B cell (primary cell): ENCODE results near the gene HS6ST2. TPM values are rescaled to one million over a fixed set of nuclear protein-coding genes. Genes with fewer than 3 reads are reported as not detected.

ENCODE experiments used
- ATAC-seq: fragments of 200-7000 bp; cut with Tn5 transposase; one replicate; pipeline ENCODE4 v1.10.0; 2021; ENCODE audit warnings: low read depth, mild to moderate bottlenecking, moderate number of reproducible peaks, moderate library complexity
- CTCF ChIA-PET: fragments of 350-600 bp; sonication (Branson Sonifier 250); formaldehyde crosslinking; loops from one replicate; lab custom pipeline; 2021; ENCODE audit warnings: antibody characterized with exemption, inconsistent platforms; lab: Charles Lee
- POLR2A ChIA-PET: fragments of 350-600 bp; sonication (Branson Sonifier 250); formaldehyde crosslinking; loops from one replicate; lab custom pipeline; 2021; ENCODE audit warnings: antibody characterized with exemption; lab: Charles Lee
- DNase-seq: peaks from one replicate; pipeline ENCODE4 v3.0.0; 2013
- H2AFZ ChIP-seq: 2 replicates; pipeline ENCODE4 v1.6.1; 2012; ENCODE audit warnings: mild to moderate bottlenecking, low read depth, low read length; ENCODE audit not compliant: insufficient read depth, poor library complexity, severe bottlenecking
- H3K27ac ChIP-seq, 2 donors: 1 replicate in 1 of 2; 2 replicates in 1 of 2; pipeline ENCODE4 v1.5.1; 2012 to 2013; ENCODE audit warnings: low read length in 2 of 2, mild to moderate bottlenecking in 2 of 2, moderate library complexity in 1 of 2
- H3K27me3 ChIP-seq, 4 experiments: fragments of 200-600 bp in 1 of 4; sonication (generic) in 1 of 4; replicated peaks in 1 of 4; 1 replicate in 2 of 4; 2 replicates in 2 of 4; pipeline versions ENCODE4 v1.6.1 to v1.7.0; 2013 to 2016; ENCODE audit warnings: low read length in 3 of 4, mild to moderate bottlenecking in 2 of 4, mixed read lengths in 1 of 4, moderate library complexity in 1 of 4; ENCODE audit not compliant: insufficient read depth in 4 of 4, control insufficient read depth in 3 of 4; ENCODE audit errors: control extremely low read depth in 1 of 4
- H3K36me3 ChIP-seq, 2 experiments: replicated peaks in 1 of 2; 1 replicate in 1 of 2; 2 replicates in 1 of 2; pipeline versions ENCODE4 v1.6.1 to v1.7.1; 2013; ENCODE audit warnings: low read length in 1 of 2; ENCODE audit not compliant: insufficient read depth in 2 of 2, control insufficient read depth in 1 of 2; ENCODE audit errors: control extremely low read depth in 1 of 2, extremely low read depth in 1 of 2
- H3K4me1 ChIP-seq, 2 donors: fragments of 200-600 bp in 1 of 2; sonication (generic) in 1 of 2; 1 replicate in 1 of 2; 2 replicates in 1 of 2; pipeline versions ENCODE4 v1.5.1 to v1.6.1; 2013 to 2017; ENCODE audit warnings: low read length in 2 of 2; ENCODE audit not compliant: control insufficient read depth in 2 of 2, insufficient read depth in 2 of 2
- H3K4me2 ChIP-seq: replicated peaks from 2 replicates; pipeline ENCODE3; 2012; ENCODE audit warnings: mild to moderate bottlenecking, low read depth, low read length; ENCODE audit not compliant: poor library complexity, severe bottlenecking
- H3K4me3 ChIP-seq, 5 experiments: fragments of 200-600 bp in 1 of 5; sonication (generic) in 1 of 5; 1 replicate in 3 of 5; 2 replicates in 2 of 5; pipeline versions ENCODE4 v1.5.1 to v1.7.0; 2011 to 2016; ENCODE audit warnings: low read length in 4 of 5, mild to moderate bottlenecking in 4 of 5, low read depth in 2 of 5, control low read depth in 1 of 5, moderate library complexity in 1 of 5; ENCODE audit not compliant: insufficient read depth in 1 of 5; ENCODE audit errors: control extremely low read depth in 1 of 5, extremely low read depth in 1 of 5
- H3K79me2 ChIP-seq: fragments of 200-600 bp; sonication (generic); one replicate; pipeline ENCODE4 v1.6.0; 2016; ENCODE audit warnings: low read length; ENCODE audit not compliant: control insufficient read depth, insufficient read depth
- H3K9ac ChIP-seq: fragments of 200-600 bp; sonication (generic); 2 replicates; pipeline ENCODE4 v1.6.1; 2017; ENCODE audit warnings: mild to moderate bottlenecking, low read length, moderate library complexity
- H3K9me3 ChIP-seq, 3 donors: one replicate each; pipeline versions ENCODE4 v1.6.1 to v1.7.1; 2013; ENCODE audit warnings: low read length in 2 of 3; ENCODE audit not compliant: control insufficient read depth in 2 of 3, insufficient read depth in 1 of 3; ENCODE audit errors: control extremely low read depth in 1 of 3
- H4K20me1 ChIP-seq: 2 replicates; pipeline ENCODE4 v1.6.0; 2012; ENCODE audit warnings: mild to moderate bottlenecking, low read length; ENCODE audit not compliant: insufficient read depth, control insufficient read depth, poor library complexity, severe bottlenecking
- H3K27ac Mint-ChIP-seq: one replicate; pipeline ENCODE4 v1.8.0; 2021; ENCODE audit warnings: mixed read lengths
- H3K27me3 Mint-ChIP-seq: one replicate; pipeline ENCODE4 v1.8.0; 2021; ENCODE audit warnings: mixed read lengths
- H3K4me1 Mint-ChIP-seq: one replicate; pipeline ENCODE4 v1.8.0; 2021; ENCODE audit warnings: mixed read lengths
- H3K4me3 Mint-ChIP-seq: one replicate; pipeline ENCODE4 v1.8.0; 2021; ENCODE audit warnings: mixed read lengths
- H3K9me3 Mint-ChIP-seq: one replicate; pipeline ENCODE4 v1.8.0; 2022; ENCODE audit warnings: mixed read lengths; ENCODE audit not compliant: insufficient read depth
- EZH2 ChIP-seq: IDR thresholded peaks from 2 replicates; pipeline ENCODE4 v1.6.1; 2012; ENCODE audit warnings: borderline replicate concordance, low read depth, mild to moderate bottlenecking, moderate library complexity, low read length; ENCODE audit not compliant: insufficient read depth, poor library complexity, severe bottlenecking
- WGBS: methylation state at CpG from one replicate; pipeline ENCODE4 v1.1.5; 2013; ENCODE audit warnings: missing lambda C conversion rate; ENCODE audit not compliant: insufficient coverage; 5-methylcytosine and 5-hydroxymethylcytosine counted together
- intact Hi-C: fragments of 100-400 bp; cut with micrococcal nuclease; formaldehyde crosslinking; loops from one replicate; pipeline ENCODE4 v1.10.0; 2022
- polyA plus RNA-seq: library from polyadenylated mRNA; depleted of rRNA; stranded (reverse); fragments of >200 nt; gene quantifications from 2 replicates; pipeline ENCODE4 v1.2.3, GENCODE V29; 2012
- total RNA-seq, 2 donors: library from RNA; stranded (reverse); fragments of 120-200 nt in 1 of 2; gene quantifications; 1 replicate in 1 of 2; 2 replicates in 1 of 2; pipeline versions ENCODE4 v1.2.3 to v1.2.4, GENCODE V29; 2013 to 2022
- TF ChIP-seq, protein P1 (sequence below): fragments of 200-600 bp; IDR thresholded peaks from one replicate; pipeline ENCODE4 v1.8.0; 2022; ENCODE audit warnings: antibody characterized with exemption, mild to moderate bottlenecking

The HS6ST2 gene
- total and polyA plus RNA-seq, 2 donors (not counting 1 experiment from before 2014, with no cell fraction given), result not detected

DNA sequence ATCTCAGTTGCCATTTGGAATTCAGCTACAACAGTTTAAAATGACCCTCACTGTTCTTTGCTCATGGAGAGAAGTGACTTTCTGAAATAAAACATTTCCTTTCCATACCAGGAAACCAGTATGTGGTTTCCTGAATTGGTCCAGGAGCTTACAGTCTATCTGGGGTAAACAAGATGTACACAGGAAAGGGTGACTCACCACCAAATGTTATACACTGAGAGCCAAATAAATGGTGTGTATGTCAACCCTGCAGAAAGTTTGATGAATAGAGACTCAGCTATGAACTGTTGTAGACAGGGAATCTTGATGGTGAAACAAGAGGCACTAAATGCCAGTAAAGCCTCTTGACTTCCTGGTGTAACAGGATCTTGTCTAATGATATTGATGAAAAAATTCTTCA lies 100.4 kb downstream of the HS6ST2 start:
- intact Hi-C loops, result no loop called here
- Mint-ChIP-seq H3K9me3 (no peaks in the 10 kb centered on the region), H3K4me1 (no peaks in the 10 kb centered on the region), H3K27ac (no peak overlapping the region), H3K27me3 (no peaks in the 10 kb centered on the region), H3K4me3 (no peak overlapping the region)
- Histone ChIP-seq H4K20me1 (no peaks in the 10 kb centered on the region), H3K9ac (no peak overlapping the region), H3K4me1 (no peaks in the 10 kb centered on the region), H2AFZ (no peak overlapping the region), H3K9me3 (no peaks in the 10 kb centered on the region), H3K27ac (no peak overlapping the region), H3K36me3 (no peaks in the 10 kb centered on the region), H3K4me3 (no peak overlapping the region), H3K4me2 (no peak overlapping the region), H3K27me3 (no peaks in the 10 kb centered on the region), H3K79me2 (no peaks in the 10 kb centered on the region)
- DNase-seq, result no peak
- no peak for TF ChIP-seq EZH2
- TF ChIP-seq, protein P1, sequence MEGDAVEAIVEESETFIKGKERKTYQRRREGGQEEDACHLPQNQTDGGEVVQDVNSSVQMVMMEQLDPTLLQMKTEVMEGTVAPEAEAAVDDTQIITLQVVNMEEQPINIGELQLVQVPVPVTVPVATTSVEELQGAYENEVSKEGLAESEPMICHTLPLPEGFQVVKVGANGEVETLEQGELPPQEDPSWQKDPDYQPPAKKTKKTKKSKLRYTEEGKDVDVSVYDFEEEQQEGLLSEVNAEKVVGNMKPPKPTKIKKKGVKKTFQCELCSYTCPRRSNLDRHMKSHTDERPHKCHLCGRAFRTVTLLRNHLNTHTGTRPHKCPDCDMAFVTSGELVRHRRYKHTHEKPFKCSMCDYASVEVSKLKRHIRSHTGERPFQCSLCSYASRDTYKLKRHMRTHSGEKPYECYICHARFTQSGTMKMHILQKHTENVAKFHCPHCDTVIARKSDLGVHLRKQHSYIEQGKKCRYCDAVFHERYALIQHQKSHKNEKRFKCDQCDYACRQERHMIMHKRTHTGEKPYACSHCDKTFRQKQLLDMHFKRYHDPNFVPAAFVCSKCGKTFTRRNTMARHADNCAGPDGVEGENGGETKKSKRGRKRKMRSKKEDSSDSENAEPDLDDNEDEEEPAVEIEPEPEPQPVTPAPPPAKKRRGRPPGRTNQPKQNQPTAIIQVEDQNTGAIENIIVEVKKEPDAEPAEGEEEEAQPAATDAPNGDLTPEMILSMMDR, result no peak
- CTCF ChIA-PET, result no interaction called here
- no peak for ATAC-seq
- POLR2A ChIA-PET, result no interaction called here

DNA sequence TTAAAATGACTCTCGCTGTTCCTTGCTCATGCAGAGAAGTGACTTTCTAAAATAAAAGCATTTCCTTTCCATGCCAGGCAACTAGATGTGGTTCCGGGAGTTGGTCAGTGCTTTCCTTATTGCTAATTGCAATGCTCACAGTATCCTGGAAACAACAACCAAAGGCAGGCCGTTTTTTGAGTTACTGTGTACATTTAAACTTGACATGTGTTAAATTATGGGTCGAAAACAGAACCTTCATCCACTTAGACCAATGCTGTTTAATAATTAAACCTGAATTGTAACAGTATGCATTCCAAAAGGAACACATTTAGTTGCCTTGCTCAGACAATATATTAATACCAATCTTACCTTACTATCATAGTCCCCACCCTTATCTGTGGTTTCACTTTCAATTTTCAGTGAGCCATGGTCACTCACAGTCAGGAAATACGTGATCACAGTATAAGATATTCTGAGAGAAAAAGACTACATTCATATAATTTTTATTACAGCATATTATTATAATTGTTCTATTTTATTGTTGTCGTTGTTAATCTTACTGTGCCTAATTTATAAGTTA lies 102.6 kb downstream of the HS6ST2 start:
- Mint-ChIP-seq H3K27ac (no peak overlapping the region), H3K4me3 (no peak overlapping the region), H3K4me1 (no peaks in the 10 kb centered on the region), H3K9me3 (no peaks in the 10 kb centered on the region), H3K27me3 (no peaks in the 10 kb centered on the region)
- TF ChIP-seq, protein P1, result no peak
- TF ChIP-seq EZH2, result no peak
- Histone ChIP-seq H3K36me3 (no peaks in the 10 kb centered on the region), H2AFZ (no peak overlapping the region), H3K4me3 (no peak overlapping the region), H3K4me2 (no peak overlapping the region), H3K27ac (no peak overlapping the region), H3K4me1 (no peaks in the 10 kb centered on the region), H3K9ac (no peak overlapping the region), H3K79me2 (no peaks in the 10 kb centered on the region), H3K27me3 (no peaks in the 10 kb centered on the region), H4K20me1 (no peaks in the 10 kb centered on the region), H3K9me3 (no peaks in the 10 kb centered on the region)
- ChIA-PET CTCF (no interaction called here), POLR2A (no interaction called here)
- ATAC-seq (no peak), DNase-seq (no peak)
- WGBS, result no CpG with 5 or more reads among the region's 6 CpGs
- intact Hi-C loops, result no loop called here
